OCI-LY3 (cell line): ENCODE results near the gene HDAC3.

Experiments used
- EZH2phosphoT487 ChIP-seq: fragments of 200-600 bp; shearing (Covaris generic); IDR thresholded peaks from 2 replicates; pipeline ENCODE4 v1.6.1; 2018; ENCODE audit warnings: antibody characterized with exemption, mixed run types, low read depth
- TF ChIP-seq, protein P1 (sequence below): fragments of 200-600, 300-600 bp; sonication (generic); IDR thresholded peaks from 2 replicates; pipeline ENCODE4 v1.5.1; 2014; ENCODE audit warnings: antibody characterized with exemption, low read length, low read depth

DNA sequence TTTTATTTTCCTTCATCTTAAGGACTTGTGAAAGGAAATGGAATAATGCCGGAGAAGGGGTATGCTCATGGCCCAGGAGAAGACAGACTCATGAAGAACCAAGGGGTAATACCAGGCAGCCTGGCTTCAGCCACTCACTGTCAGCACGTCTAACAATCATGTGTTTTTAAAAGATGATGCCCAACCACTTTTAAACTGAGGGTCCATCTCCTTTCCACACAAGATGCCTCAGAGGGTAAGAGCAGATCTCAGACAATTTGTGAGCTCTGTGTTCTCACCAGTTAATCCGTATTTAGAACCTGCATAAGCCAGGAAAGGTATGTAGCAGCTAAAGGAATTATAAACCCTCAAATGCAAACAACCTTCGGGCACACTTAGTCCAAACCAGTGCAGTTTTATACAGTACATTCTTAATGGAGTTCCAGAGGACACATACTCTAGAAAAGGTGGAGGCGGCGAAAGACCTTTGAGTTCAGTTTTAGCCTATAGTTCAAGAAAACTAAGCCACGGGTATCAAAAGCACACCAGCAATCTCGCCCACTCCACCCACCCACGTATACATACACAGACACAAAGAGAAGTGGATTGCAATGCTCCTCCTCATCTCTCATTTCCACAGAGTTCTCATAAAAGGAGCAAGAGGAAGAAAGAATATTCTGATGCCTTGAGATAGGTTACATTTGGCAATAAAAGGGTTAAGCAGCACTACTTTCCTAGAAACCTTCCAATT is 20.5 kb downstream of the HDAC3 start:
- TF ChIP-seq, protein P1, sequence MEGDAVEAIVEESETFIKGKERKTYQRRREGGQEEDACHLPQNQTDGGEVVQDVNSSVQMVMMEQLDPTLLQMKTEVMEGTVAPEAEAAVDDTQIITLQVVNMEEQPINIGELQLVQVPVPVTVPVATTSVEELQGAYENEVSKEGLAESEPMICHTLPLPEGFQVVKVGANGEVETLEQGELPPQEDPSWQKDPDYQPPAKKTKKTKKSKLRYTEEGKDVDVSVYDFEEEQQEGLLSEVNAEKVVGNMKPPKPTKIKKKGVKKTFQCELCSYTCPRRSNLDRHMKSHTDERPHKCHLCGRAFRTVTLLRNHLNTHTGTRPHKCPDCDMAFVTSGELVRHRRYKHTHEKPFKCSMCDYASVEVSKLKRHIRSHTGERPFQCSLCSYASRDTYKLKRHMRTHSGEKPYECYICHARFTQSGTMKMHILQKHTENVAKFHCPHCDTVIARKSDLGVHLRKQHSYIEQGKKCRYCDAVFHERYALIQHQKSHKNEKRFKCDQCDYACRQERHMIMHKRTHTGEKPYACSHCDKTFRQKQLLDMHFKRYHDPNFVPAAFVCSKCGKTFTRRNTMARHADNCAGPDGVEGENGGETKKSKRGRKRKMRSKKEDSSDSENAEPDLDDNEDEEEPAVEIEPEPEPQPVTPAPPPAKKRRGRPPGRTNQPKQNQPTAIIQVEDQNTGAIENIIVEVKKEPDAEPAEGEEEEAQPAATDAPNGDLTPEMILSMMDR = no peak
- TF ChIP-seq EZH2phosphoT487 = no peak
